HCT116 (cell line): ENCODE data around the gene TMEM184B. TPM values are rescaled to one million over a fixed set of nuclear protein-coding genes. Genes with fewer than 3 reads are reported as not detected.
A peak's percentile ranks its signal among the peaks of the same experiment; 100 is the strongest.

Experiments
- ATAC-seq: fragments of 200-7000 bp; cut with Tn5 transposase; 2 replicates; pipeline ENCODE4 v1.9.1; 2020; ENCODE audit warnings: mild to moderate bottlenecking, moderate library complexity
- BruUV-seq: library from RNA; stranded (reverse); fragments of 400-500 nt; replicated peaks from 2 replicates; lab custom pipeline; 2021; lab: Mats Ljungman, UMichigan
- CTCF ChIA-PET: fragments of 300-600 bp; sonication (Branson Sonifier 250); formaldehyde crosslinking; loops from one replicate; lab custom pipeline; 2021; ENCODE audit warnings: antibody characterized with exemption; lab: Charles Lee
- POLR2A ChIA-PET: fragments of 300-600, 350-600 bp; sonication (Branson Sonifier 250); formaldehyde crosslinking; loops from one replicate; lab custom pipeline; 2021; ENCODE audit warnings: antibody characterized with exemption; lab: Charles Lee
- RAD21 ChIA-PET, 2 experiments: fragments of 300-600 bp; sonication (Branson Sonifier 250); formaldehyde crosslinking; loops; one replicate each; lab custom pipeline; 2023; ENCODE audit warnings: low total read pairs in 2 of 2; ENCODE audit not compliant: uncharacterized antibody in 2 of 2, unreplicated experiment in 2 of 2, low non-redundant PET in 1 of 2; lab: Charles Lee
- DNase-seq: peaks from one replicate; pipeline ENCODE4 v3.0.0-alpha.2; 2010; ENCODE audit warnings: low read depth, low spot score
- H2AFZ ChIP-seq: fragments of 200-600 bp; shearing (Covaris generic), sonication (generic); 2 replicates; pipeline ENCODE4 v1.6.1; 2017; ENCODE audit warnings: low read depth, mixed run types, mixed read lengths, antibody characterized with exemption, low read length; ENCODE audit not compliant: poor library complexity, severe bottlenecking
- H3K27ac ChIP-seq: 2 replicates; pipeline ENCODE4 v1.5.1; 2012; ENCODE audit warnings: low read depth, low read length
- H3K27me3 ChIP-seq: fragments of 200-600 bp; sonication (generic); 2 replicates; pipeline ENCODE4 v1.6.1; 2016; ENCODE audit warnings: mixed run types, low read length, mixed read lengths; ENCODE audit not compliant: insufficient read depth
- H3K36me3 ChIP-seq, 2 experiments: fragments of 200-500 bp in 1 of 2; fragments of 200-600 bp in 1 of 2; sonication (Bioruptor generic) in 1 of 2; sonication (generic) in 1 of 2; 2 replicates each; pipeline versions ENCODE4 v1.5.1 to v1.6.1; 2014 to 2016; ENCODE audit warnings: low read length in 2 of 2, inconsistent platforms in 1 of 2, mixed read lengths in 1 of 2, mixed run types in 1 of 2; ENCODE audit not compliant: insufficient read depth in 2 of 2, control insufficient read depth in 1 of 2
- H3K4me1 ChIP-seq, 2 experiments: fragments of 200-600 bp in 1 of 2; sonication (generic) in 1 of 2; 2 replicates each; pipeline versions ENCODE4 v1.5.1 to v1.6.1; 2012 to 2017; ENCODE audit warnings: low read length in 2 of 2, inconsistent platforms in 1 of 2, mild to moderate bottlenecking in 1 of 2, mixed read lengths in 1 of 2, mixed run types in 1 of 2, moderate library complexity in 1 of 2; ENCODE audit not compliant: insufficient read depth in 2 of 2, control insufficient read depth in 1 of 2
- H3K4me2 ChIP-seq: fragments of 200-600 bp; sonication (generic); 2 replicates; pipeline ENCODE4 v1.6.1; 2017; ENCODE audit warnings: mixed run types, low read length, mixed read lengths
- H3K4me3 ChIP-seq, 2 experiments: fragments of 200-600 bp in 1 of 2; sonication (generic) in 1 of 2; replicated peaks in 1 of 2; 2 replicates each; pipeline ENCODE4 v1.5.1; 2011 to 2016; ENCODE audit warnings: low read length in 2 of 2, control low read depth in 1 of 2, low read depth in 1 of 2, mild to moderate bottlenecking in 1 of 2, mixed read lengths in 1 of 2, mixed run types in 1 of 2
- H3K79me2 ChIP-seq: fragments of 200-600 bp; sonication (generic); 2 replicates; pipeline ENCODE4 v1.6.1; 2017; ENCODE audit warnings: mild to moderate bottlenecking, mixed run types, low read length, moderate library complexity, mixed read lengths; ENCODE audit not compliant: insufficient read depth
- H3K9ac ChIP-seq: fragments of 200-600 bp; sonication (generic); 2 replicates; pipeline ENCODE4 v1.6.1; 2016; ENCODE audit warnings: low read length, mixed read lengths
- H3K9me2 ChIP-seq: fragments of 200-600 bp; sonication (generic), shearing (Covaris generic); 2 replicates; pipeline ENCODE4 v1.6.1; 2017; ENCODE audit warnings: mixed run types, mild to moderate bottlenecking, moderate library complexity; ENCODE audit not compliant: insufficient read depth
- H3K9me3 ChIP-seq, 2 experiments: fragments of 200-500 bp in 1 of 2; fragments of 200-600 bp in 1 of 2; sonication (Bioruptor generic) in 1 of 2; sonication (generic) in 1 of 2; 2 replicates each; pipeline ENCODE4 v1.6.1; 2014 to 2017; ENCODE audit warnings: low read length in 2 of 2, mixed read lengths in 2 of 2, inconsistent platforms in 1 of 2, low read depth in 1 of 2, mild to moderate bottlenecking in 1 of 2, mixed run types in 1 of 2, moderate library complexity in 1 of 2; ENCODE audit not compliant: control insufficient read depth in 1 of 2, insufficient read depth in 1 of 2
- H4K20me1 ChIP-seq: fragments of 200-600 bp; sonication (generic), shearing (Covaris generic); 2 replicates; pipeline ENCODE4 v1.6.1; 2017; ENCODE audit warnings: mixed run types, mild to moderate bottlenecking, moderate library complexity; ENCODE audit not compliant: insufficient read depth
- CBX3 ChIP-seq: IDR thresholded peaks from 2 replicates; pipeline ENCODE4 v1.6.1; 2012; ENCODE audit warnings: low read depth
- FOSL1 ChIP-seq: IDR thresholded peaks from 2 replicates; pipeline ENCODE4 v1.6.1; 2012; ENCODE audit warnings: low read depth
- RAD21 ChIP-seq: IDR thresholded peaks from 2 replicates; pipeline ENCODE4 v1.6.1; 2012; ENCODE audit warnings: low read depth, mild to moderate bottlenecking
- SIN3A ChIP-seq: IDR thresholded peaks from 2 replicates; pipeline ENCODE4 v1.6.1; 2012; ENCODE audit warnings: low read depth
- intact Hi-C: fragments of 100-400 bp; cut with micrococcal nuclease; formaldehyde crosslinking; loops from 2 replicates; pipeline ENCODE4 v1.10.0; 2022
- total RNA-seq: library from RNA; stranded (reverse); gene quantifications from one replicate; pipeline ENCODE4 v1.2.1, GENCODE V29; 2021; ENCODE audit not compliant: unreplicated experiment
- TF ChIP-seq, protein P1 (sequence below), 3 experiments: fragments of 200-600 bp in 1 of 3; sonication (generic) in 1 of 3; IDR thresholded peaks in 2 of 3; conservative IDR thresholded peaks in 1 of 3; 2 replicates each; pipeline ENCODE4 v1.5.1; 2012 to 2017; ENCODE audit warnings: low read depth in 2 of 3, low read length in 2 of 3, antibody characterized with exemption in 1 of 3, borderline replicate concordance in 1 of 3, control low read depth in 1 of 3, mild to moderate bottlenecking in 1 of 3, mixed read lengths in 1 of 3, mixed run types in 1 of 3, moderate library complexity in 1 of 3; ENCODE audit not compliant: insufficient read depth in 1 of 3

TMEM184B gene
- total RNA-seq, 1 experiment from 2014 or later = 66.0 TPM

DNA sequence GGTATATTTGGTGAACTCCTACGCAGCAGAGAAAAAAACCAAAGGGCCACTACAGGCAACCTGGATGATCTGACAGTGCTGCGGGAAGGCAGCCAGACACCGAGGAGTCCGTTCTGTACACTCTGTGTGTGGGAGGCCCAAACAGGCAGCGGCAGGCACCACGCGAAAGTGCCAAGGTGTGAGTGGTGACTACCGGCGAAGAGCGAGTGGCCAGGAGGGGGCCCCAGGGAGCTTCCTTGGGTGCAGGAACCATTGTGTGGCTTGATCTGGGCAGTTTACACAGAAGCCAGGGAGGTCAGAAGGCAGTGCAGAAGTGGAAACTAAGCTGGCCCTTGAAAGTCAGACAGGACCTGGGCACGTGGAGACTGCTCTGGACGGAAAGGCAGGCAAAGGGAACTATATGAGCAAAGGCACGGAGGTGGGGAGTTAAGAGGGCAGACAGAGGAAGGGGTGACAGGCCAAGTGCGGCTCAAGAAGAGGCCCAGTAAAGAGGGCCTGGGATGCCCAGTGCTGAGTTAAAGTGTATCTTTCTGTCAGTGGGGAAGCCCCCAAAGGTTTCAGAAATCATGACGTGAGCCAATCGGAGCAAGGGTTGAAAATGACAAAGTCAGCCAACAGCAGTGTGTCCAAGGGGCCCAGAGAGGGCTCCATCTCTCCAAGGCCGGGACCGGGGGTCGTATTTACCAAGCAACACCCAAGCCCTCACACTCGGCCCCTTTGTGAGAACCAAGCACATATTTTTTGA lies 10.6 kb downstream of the TMEM184B start:
- no peaks in the 10 kb centered on the region for H3K27me3 ChIP-seq
- H3K9ac ChIP-seq = no peak overlapping the region
- H2AFZ ChIP-seq = no peak overlapping the region
- CTCF ChIA-PET = interaction anchor here (1.0 to 1.1 kb wide), 4 partner anchors 9 to 22 kb away, joined by 3 to 5 read pairs (median 4); partner anchors contain the start of gene TMEM184B
- H3K4me1 ChIP-seq = peaks cover 5 to 6% of the 10 kb centered on the region in 2 experiments; a peak in 2 of 4 replicates
- no peak overlapping the region for H3K4me3 ChIP-seq
- POLR2A ChIA-PET = no interaction called here
- no peak overlapping the region for H3K4me2 ChIP-seq
- RAD21 ChIA-PET = no interaction called here
- no TSS peak for BruUV-seq
- no peak for DNase-seq
- peaks cover 4% of the 10 kb centered on the region; the same call in 1 of the 2 replicates for H4K20me1 ChIP-seq
- intact Hi-C loops = loop anchor here (2.0 kb wide), 1 partner anchor 311 kb away; no protein-coding TSS in a partner anchor
- no peaks in the 10 kb centered on the region for H3K36me3 ChIP-seq
- peak; percentile 70 for TF ChIP-seq RAD21
- no peak for TF ChIP-seq SIN3A
- no peak for TF ChIP-seq FOSL1
- TF ChIP-seq, protein P1, sequence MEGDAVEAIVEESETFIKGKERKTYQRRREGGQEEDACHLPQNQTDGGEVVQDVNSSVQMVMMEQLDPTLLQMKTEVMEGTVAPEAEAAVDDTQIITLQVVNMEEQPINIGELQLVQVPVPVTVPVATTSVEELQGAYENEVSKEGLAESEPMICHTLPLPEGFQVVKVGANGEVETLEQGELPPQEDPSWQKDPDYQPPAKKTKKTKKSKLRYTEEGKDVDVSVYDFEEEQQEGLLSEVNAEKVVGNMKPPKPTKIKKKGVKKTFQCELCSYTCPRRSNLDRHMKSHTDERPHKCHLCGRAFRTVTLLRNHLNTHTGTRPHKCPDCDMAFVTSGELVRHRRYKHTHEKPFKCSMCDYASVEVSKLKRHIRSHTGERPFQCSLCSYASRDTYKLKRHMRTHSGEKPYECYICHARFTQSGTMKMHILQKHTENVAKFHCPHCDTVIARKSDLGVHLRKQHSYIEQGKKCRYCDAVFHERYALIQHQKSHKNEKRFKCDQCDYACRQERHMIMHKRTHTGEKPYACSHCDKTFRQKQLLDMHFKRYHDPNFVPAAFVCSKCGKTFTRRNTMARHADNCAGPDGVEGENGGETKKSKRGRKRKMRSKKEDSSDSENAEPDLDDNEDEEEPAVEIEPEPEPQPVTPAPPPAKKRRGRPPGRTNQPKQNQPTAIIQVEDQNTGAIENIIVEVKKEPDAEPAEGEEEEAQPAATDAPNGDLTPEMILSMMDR (IDR thresholded peaks at IDR 0.05 in 2 of 3, conservative IDR thresholded peaks at IDR 0.05 in 1 of 3; ENCODE audit: borderline replicate concordance in 1 of 3, insufficient read depth in 1 of 3, low read depth in 2 of 3, low read length in 2 of 3) = peak; percentile 60 to 83 (median 70); a peak in 5 of 6 replicates
- no peak for TF ChIP-seq CBX3
- TF ChIP-seq, all 23 proteins: peak for 2
- peak; percentile 96 for ATAC-seq
- Histone ChIP-seq H3K9me3 (no peaks in the 10 kb centered on the region), H3K27ac (no peak overlapping the region), H3K79me2 (peaks cover 83% of the 10 kb centered on the region), H3K9me2 (no peaks in the 10 kb centered on the region)
